Measurements from ENCODE around the gene UGT1A6. TPM values are rescaled to one million over a fixed set of nuclear protein-coding genes. Genes with fewer than 3 reads are reported as not detected.

Gene UGT1A6
- polyA plus RNA-seq, 1 of the 3 experiments (the other 2 are of a cell fraction) = not detected

DNA sequence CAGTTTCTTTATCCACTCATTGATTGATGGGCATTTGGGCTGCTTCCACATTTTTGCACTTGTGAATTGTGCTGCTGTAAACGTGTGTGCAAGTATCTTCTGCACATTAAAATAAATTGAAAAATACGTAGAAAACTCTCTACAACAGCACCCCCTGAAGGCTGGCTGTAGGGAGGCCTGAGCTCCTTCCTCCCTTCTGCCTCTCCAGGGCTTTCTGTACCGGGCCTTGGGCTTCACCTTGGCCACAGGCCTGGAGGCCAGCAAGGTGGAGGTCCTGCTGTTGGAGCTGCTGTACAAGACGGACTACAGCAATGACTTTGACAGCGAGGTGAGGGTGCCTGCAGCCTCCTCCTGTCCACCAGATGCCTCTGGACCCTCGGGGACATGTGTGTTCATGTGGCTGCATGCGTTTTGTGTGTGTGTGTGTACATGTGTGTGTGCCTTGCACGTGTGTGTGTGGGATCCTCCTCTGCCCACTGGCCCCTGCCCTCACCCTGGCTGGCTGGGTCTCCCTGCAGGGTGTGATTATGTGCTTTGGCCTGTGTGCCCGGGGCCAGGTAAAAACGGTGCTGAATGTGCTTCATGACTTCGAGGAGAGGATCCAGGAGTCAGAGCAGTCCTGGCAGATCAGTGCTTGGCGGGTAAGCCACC, 114.7 kb downstream of the UGT1A6 start:
- H3K79me2 ChIP-seq (ENCODE audit: insufficient read depth) = no peaks in the 10 kb centered on the region
- H3K9me2 ChIP-seq = no peaks in the 10 kb centered on the region
- no peak overlapping the region for H3K4me2 ChIP-seq
- no peaks in the 10 kb centered on the region for H3K36me3 ChIP-seq (replicated peaks in 1 of 2; ENCODE audit: control insufficient read depth in 1 of 2, insufficient read depth in 2 of 2, low read length in 1 of 2)
- POLR2A ChIA-PET = no interaction called here
- 30% methylated on average over 7 of the region's 12 CpGs for WGBS (ENCODE audit: low lambda C conversion rate)
- CTCF ChIA-PET = no interaction called here
- no peaks in the 10 kb centered on the region for H3F3A ChIP-seq (replicated peaks; ENCODE audit: insufficient read depth)
- no peak overlapping the region for H3K9ac ChIP-seq
- H3K4me3 ChIP-seq (ENCODE audit: low read depth in 2 of 2, low read length in 1 of 2) = no peak overlapping the region
- no peak for DNase-seq
- TF ChIP-seq YY1 (IDR thresholded peaks at IDR 0.05; ENCODE audit: low read depth) (no peak), MXI1 (IDR thresholded peaks at IDR 0.05; ENCODE audit: low read depth, low read length) (no peak), CHD2 (IDR thresholded peaks at IDR 0.05; ENCODE audit: low read length, partially characterized antibody) (no peak), NRF1 (IDR thresholded peaks at IDR 0.05; ENCODE audit: low read depth, low read length) (no peak), FOXM1 (IDR thresholded peaks at IDR 0.05; ENCODE audit: low read depth) (no peak), TAF1 (IDR thresholded peaks at IDR 0.05; ENCODE audit: borderline replicate concordance, low read depth, low read length) (no peak), SMC3 (IDR thresholded peaks at IDR 0.05; ENCODE audit: low read depth, low read length) (no peak), NFIC (IDR thresholded peaks at IDR 0.05; ENCODE audit: borderline replicate concordance) (no peak), FOSL2 (IDR thresholded peaks at IDR 0.05; ENCODE audit: borderline replicate concordance, low read depth) (no peak), TEAD4 (IDR thresholded peaks at IDR 0.05; ENCODE audit: borderline replicate concordance, insufficient read depth) (no peak)
- TF ChIP-seq, protein P1, sequence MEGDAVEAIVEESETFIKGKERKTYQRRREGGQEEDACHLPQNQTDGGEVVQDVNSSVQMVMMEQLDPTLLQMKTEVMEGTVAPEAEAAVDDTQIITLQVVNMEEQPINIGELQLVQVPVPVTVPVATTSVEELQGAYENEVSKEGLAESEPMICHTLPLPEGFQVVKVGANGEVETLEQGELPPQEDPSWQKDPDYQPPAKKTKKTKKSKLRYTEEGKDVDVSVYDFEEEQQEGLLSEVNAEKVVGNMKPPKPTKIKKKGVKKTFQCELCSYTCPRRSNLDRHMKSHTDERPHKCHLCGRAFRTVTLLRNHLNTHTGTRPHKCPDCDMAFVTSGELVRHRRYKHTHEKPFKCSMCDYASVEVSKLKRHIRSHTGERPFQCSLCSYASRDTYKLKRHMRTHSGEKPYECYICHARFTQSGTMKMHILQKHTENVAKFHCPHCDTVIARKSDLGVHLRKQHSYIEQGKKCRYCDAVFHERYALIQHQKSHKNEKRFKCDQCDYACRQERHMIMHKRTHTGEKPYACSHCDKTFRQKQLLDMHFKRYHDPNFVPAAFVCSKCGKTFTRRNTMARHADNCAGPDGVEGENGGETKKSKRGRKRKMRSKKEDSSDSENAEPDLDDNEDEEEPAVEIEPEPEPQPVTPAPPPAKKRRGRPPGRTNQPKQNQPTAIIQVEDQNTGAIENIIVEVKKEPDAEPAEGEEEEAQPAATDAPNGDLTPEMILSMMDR (IDR thresholded peaks at IDR 0.05) = no peak
- TF ChIP-seq, protein P2, sequence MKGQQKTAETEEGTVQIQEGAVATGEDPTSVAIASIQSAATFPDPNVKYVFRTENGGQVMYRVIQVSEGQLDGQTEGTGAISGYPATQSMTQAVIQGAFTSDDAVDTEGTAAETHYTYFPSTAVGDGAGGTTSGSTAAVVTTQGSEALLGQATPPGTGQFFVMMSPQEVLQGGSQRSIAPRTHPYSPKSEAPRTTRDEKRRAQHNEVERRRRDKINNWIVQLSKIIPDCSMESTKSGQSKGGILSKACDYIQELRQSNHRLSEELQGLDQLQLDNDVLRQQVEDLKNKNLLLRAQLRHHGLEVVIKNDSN (IDR thresholded peaks at IDR 0.05; ENCODE audit: borderline replicate concordance, low read depth) = no peak
- TF ChIP-seq, protein P3, sequence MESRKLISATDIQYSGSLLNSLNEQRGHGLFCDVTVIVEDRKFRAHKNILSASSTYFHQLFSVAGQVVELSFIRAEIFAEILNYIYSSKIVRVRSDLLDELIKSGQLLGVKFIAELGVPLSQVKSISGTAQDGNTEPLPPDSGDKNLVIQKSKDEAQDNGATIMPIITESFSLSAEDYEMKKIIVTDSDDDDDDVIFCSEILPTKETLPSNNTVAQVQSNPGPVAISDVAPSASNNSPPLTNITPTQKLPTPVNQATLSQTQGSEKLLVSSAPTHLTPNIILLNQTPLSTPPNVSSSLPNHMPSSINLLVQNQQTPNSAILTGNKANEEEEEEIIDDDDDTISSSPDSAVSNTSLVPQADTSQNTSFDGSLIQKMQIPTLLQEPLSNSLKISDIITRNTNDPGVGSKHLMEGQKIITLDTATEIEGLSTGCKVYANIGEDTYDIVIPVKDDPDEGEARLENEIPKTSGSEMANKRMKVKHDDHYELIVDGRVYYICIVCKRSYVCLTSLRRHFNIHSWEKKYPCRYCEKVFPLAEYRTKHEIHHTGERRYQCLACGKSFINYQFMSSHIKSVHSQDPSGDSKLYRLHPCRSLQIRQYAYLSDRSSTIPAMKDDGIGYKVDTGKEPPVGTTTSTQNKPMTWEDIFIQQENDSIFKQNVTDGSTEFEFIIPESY (IDR thresholded peaks at IDR 0.05; ENCODE audit: borderline replicate concordance, low read depth) = no peak
- TF ChIP-seq, protein P4, sequence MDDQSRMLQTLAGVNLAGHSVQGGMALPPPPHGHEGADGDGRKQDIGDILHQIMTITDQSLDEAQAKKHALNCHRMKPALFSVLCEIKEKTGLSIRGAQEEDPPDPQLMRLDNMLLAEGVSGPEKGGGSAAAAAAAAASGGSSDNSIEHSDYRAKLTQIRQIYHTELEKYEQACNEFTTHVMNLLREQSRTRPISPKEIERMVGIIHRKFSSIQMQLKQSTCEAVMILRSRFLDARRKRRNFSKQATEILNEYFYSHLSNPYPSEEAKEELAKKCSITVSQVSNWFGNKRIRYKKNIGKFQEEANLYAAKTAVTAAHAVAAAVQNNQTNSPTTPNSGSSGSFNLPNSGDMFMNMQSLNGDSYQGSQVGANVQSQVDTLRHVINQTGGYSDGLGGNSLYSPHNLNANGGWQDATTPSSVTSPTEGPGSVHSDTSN (IDR thresholded peaks at IDR 0.05) = no peak
- TF ChIP-seq, protein P5, sequence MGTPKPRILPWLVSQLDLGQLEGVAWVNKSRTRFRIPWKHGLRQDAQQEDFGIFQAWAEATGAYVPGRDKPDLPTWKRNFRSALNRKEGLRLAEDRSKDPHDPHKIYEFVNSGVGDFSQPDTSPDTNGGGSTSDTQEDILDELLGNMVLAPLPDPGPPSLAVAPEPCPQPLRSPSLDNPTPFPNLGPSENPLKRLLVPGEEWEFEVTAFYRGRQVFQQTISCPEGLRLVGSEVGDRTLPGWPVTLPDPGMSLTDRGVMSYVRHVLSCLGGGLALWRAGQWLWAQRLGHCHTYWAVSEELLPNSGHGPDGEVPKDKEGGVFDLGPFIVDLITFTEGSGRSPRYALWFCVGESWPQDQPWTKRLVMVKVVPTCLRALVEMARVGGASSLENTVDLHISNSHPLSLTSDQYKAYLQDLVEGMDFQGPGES (IDR thresholded peaks at IDR 0.05; ENCODE audit: low read depth, low read length) = no peak
- no peak overlapping the region for H2AFZ ChIP-seq (ENCODE audit: low read depth)
- H3K9me3 ChIP-seq = no peaks in the 10 kb centered on the region; the same call in 1 of the 2 replicates
- H3K4me1 ChIP-seq (ENCODE audit: control insufficient read depth in 1 of 2, insufficient read depth in 2 of 2, low read depth in 1 of 2, low read length in 1 of 2) = no peaks in the 10 kb centered on the region
- H3K27me3 ChIP-seq (ENCODE audit: insufficient read depth) = no peaks in the 10 kb centered on the region; the same call in 1 of the 2 replicates
- no peak overlapping the region for H3K27ac ChIP-seq (ENCODE audit: low read depth in 2 of 2, low read length in 1 of 2)
- H4K20me1 ChIP-seq (ENCODE audit: insufficient read depth) = no peaks in the 10 kb centered on the region

Data from SK-N-SH (cell line).